Endodermal cell (in vitro differentiated cells): ENCODE data around the gene PPARG. TPM values are rescaled to one million over a fixed set of nuclear protein-coding genes. Genes with fewer than 3 reads are reported as not detected.

Experiments
- DNase-seq: peaks from one replicate; pipeline ENCODE4 v3.0.0-alpha.2; 2017
- H3K27ac ChIP-seq: 2 replicates; pipeline ENCODE4 v1.5.1; 2013; ENCODE audit warnings: mild to moderate bottlenecking, low read depth, low read length, moderate library complexity
- H3K27me3 ChIP-seq: 2 replicates; pipeline ENCODE4 v1.6.1; 2013; ENCODE audit warnings: mild to moderate bottlenecking, low read length, moderate library complexity; ENCODE audit not compliant: insufficient read depth, control insufficient read depth, poor library complexity, severe bottlenecking
- H3K36me3 ChIP-seq: 2 replicates; pipeline ENCODE4 v1.7.0; 2013; ENCODE audit warnings: mild to moderate bottlenecking, low read length, moderate library complexity; ENCODE audit not compliant: control insufficient read depth, insufficient read depth
- H3K4me1 ChIP-seq: one replicate; pipeline ENCODE4 v1.7.0; 2013; ENCODE audit warnings: low read length; ENCODE audit not compliant: control insufficient read depth, insufficient read depth
- H3K4me3 ChIP-seq: 2 replicates; pipeline ENCODE4 v1.5.1; 2013; ENCODE audit warnings: mild to moderate bottlenecking, low read length, moderate library complexity
- H3K9ac ChIP-seq: 2 replicates; pipeline ENCODE4 v1.6.1; 2013; ENCODE audit warnings: mild to moderate bottlenecking, low read length, moderate library complexity; ENCODE audit not compliant: poor library complexity, severe bottlenecking; ENCODE audit errors: extremely low read depth
- H3K9me3 ChIP-seq: 2 replicates; pipeline ENCODE4 v1.6.1; 2013; ENCODE audit warnings: mild to moderate bottlenecking, low read length, moderate library complexity; ENCODE audit not compliant: control insufficient read depth
- H3K27ac Mint-ChIP-seq: 2 replicates; pipeline ENCODE4 v1.8.0; 2020; ENCODE audit warnings: mixed read lengths
- H3K27me3 Mint-ChIP-seq: 2 replicates; pipeline ENCODE4 v1.8.0; 2021; ENCODE audit warnings: mild to moderate bottlenecking, mixed read lengths; ENCODE audit not compliant: insufficient read depth
- H3K36me3 Mint-ChIP-seq: 2 replicates; pipeline ENCODE4 v1.8.0; 2020; ENCODE audit warnings: low read depth, mixed read lengths
- H3K4me1 Mint-ChIP-seq: 2 replicates; pipeline ENCODE4 v1.8.0; 2020; ENCODE audit warnings: mixed read lengths
- H3K4me3 Mint-ChIP-seq: 2 replicates; pipeline ENCODE4 v1.8.0; 2020; ENCODE audit warnings: mild to moderate bottlenecking, moderate library complexity, mixed read lengths
- H3K9me3 Mint-ChIP-seq: 2 replicates; pipeline ENCODE4 v1.8.0; 2020; ENCODE audit warnings: mild to moderate bottlenecking, mixed read lengths
- CTCF ChIP-seq: fragments of 200-600 bp; sonication (generic); conservative IDR thresholded peaks from 2 replicates; pipeline ENCODE4 v1.5.0; 2021; ENCODE audit warnings: antibody characterized with exemption, mild to moderate bottlenecking
- WGBS, 2 experiments: methylation state at CpG; one replicate each; pipeline versions ENCODE4 v1.1.5 to v1.1.7; 2013; ENCODE audit warnings: missing lambda C conversion rate in 2 of 2, mixed read lengths in 1 of 2; ENCODE audit not compliant: insufficient coverage in 1 of 2, insufficient read length in 1 of 2; 5-methylcytosine and 5-hydroxymethylcytosine counted together
- total RNA-seq, 2 donors: library from RNA; stranded (reverse); fragmentation: NEBNext Ultra II Directional in 1 of 2; extraction: Animal tissue kit (Norgen Biotek cat#: 25700) in 1 of 2; gene quantifications; 2 replicates in 1 of 2; 3 replicates in 1 of 2; pipeline ENCODE4 v1.2.1, GENCODE V29; 2021

The PPARG gene
- total RNA-seq, 2 donors from 2014 or later = 3.8 to 4.5 TPM

DNA sequence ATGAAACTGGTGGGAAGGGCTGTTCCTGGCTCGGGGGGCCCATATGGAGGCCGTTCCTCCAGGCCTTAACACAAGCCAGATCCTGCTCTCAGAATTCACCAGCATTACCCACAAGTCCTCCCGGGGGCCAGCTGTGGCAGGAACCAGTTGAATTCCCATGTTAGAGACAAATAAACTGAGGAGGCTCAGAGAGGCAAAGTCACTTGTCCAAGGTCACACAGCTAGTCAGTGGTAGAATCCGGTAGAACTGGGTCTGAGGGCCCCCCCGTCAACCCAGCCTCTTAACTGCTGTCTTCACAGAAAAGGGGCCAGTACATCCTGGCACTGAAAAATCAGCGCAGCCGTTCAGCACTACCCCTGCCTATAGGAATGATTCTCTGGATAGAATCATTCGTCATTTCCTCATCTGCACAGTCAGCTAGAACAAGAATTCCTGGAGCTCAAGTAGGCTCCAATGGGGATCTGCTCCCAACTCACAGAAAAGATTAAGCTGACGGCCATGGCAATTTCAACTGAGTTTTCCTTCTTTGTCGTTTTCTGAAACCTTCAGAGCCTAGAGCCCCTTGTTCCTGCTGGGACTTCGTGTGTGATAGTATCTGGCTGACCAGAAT is 183.2 kb downstream of the PPARG start:
- Mint-ChIP-seq H3K4me1 (peaks cover 3% of the 10 kb centered on the region), H3K36me3 (no peaks in the 10 kb centered on the region)
- WGBS, 2 experiments = 89 to 93% methylated on average over 7 to 11 of the region's 11 CpGs

GRCh38 chr3:12472796-12473195 is 183.9 kb downstream of the PPARG start:
- no peaks in the 10 kb centered on the region for H3K36me3 Mint-ChIP-seq
- no peak for DNase-seq
- H3K27ac Mint-ChIP-seq = no peak overlapping the region
- no peak overlapping the region for H3K4me3 ChIP-seq
- no peaks in the 10 kb centered on the region for H3K4me1 ChIP-seq
- no peaks in the 10 kb centered on the region for H3K36me3 ChIP-seq
- no peaks in the 10 kb centered on the region for H3K9me3 ChIP-seq
- H3K27me3 ChIP-seq = peaks cover 13% of the 10 kb centered on the region
- 82 to 87% methylated on average over 4 to 5 of the region's 5 CpGs for WGBS, 2 experiments
- no peak overlapping the region for H3K9ac ChIP-seq
- TF ChIP-seq CTCF = no peak
- H3K27me3 Mint-ChIP-seq = peaks cover 15% of the 10 kb centered on the region
- no peak overlapping the region for H3K4me3 Mint-ChIP-seq
- no peak overlapping the region for H3K27ac ChIP-seq
- H3K9me3 Mint-ChIP-seq = no peaks in the 10 kb centered on the region
- peaks cover 3% of the 10 kb centered on the region for H3K4me1 Mint-ChIP-seq

More for the DNA sequence above, 183.2 kb downstream of the PPARG start:
- Mint-ChIP-seq H3K27me3 (peaks cover 13% of the 10 kb centered on the region), H3K4me3 (no peak overlapping the region), H3K27ac (no peak overlapping the region), H3K9me3 (no peaks in the 10 kb centered on the region)
- no peak for DNase-seq
- TF ChIP-seq CTCF = no peak
- Histone ChIP-seq H3K36me3 (no peaks in the 10 kb centered on the region), H3K27ac (no peak overlapping the region), H3K4me1 (no peaks in the 10 kb centered on the region), H3K27me3 (peaks cover 13% of the 10 kb centered on the region), H3K9me3 (no peaks in the 10 kb centered on the region), H3K4me3 (no peak overlapping the region), H3K9ac (no peak overlapping the region)

DNA sequence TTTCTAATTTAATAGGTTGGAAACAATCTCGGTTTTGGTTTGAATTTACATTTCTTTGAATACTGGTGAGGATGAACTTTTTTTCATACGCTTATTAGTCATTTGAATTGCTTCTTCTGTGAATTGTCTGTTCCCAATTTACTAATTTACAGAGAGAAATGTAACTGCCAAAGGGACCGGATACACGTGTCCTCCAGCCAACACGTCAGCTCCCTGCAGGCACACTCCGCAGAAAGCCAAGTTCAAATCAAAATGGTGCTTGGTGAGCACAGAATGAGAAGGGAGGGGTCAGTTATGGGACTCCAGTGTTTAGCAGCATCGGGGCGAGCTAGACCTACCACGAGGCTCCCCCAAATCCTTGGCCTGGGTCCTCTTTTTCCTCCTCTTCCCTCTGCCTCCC is 184.6 kb downstream of the PPARG start:
- Mint-ChIP-seq H3K9me3 (no peaks in the 10 kb centered on the region), H3K4me3 (no peak overlapping the region), H3K27ac (no peak overlapping the region), H3K36me3 (no peaks in the 10 kb centered on the region), H3K27me3 (peaks cover 15% of the 10 kb centered on the region), H3K4me1 (peaks cover 3% of the 10 kb centered on the region)
- Histone ChIP-seq H3K36me3 (no peaks in the 10 kb centered on the region), H3K4me3 (no peak overlapping the region), H3K27ac (no peak overlapping the region), H3K4me1 (no peaks in the 10 kb centered on the region), H3K9me3 (no peaks in the 10 kb centered on the region), H3K27me3 (peaks cover 13% of the 10 kb centered on the region), H3K9ac (no peak overlapping the region)
- WGBS, 2 experiments = 90 to 93% methylated on average over 4 to 9 of the region's 9 CpGs
- no peak for DNase-seq
- no peak for TF ChIP-seq CTCF
